Measurements from ENCODE around the gene RCOR1. TPM values are rescaled to one million over a fixed set of nuclear protein-coding genes. Genes with fewer than 3 reads are reported as not detected.

The RCOR1 gene
- total RNA-seq, 1 donor from 2014 or later = 43.6 TPM

- no peak for ATAC-seq
- peaks cover 38% of the 10 kb centered on the region for H3K4me1 ChIP-seq
Observed at GRCh38 chr14:102624666-102625065, 32.2 kb downstream of the RCOR1 start.

DNA sequence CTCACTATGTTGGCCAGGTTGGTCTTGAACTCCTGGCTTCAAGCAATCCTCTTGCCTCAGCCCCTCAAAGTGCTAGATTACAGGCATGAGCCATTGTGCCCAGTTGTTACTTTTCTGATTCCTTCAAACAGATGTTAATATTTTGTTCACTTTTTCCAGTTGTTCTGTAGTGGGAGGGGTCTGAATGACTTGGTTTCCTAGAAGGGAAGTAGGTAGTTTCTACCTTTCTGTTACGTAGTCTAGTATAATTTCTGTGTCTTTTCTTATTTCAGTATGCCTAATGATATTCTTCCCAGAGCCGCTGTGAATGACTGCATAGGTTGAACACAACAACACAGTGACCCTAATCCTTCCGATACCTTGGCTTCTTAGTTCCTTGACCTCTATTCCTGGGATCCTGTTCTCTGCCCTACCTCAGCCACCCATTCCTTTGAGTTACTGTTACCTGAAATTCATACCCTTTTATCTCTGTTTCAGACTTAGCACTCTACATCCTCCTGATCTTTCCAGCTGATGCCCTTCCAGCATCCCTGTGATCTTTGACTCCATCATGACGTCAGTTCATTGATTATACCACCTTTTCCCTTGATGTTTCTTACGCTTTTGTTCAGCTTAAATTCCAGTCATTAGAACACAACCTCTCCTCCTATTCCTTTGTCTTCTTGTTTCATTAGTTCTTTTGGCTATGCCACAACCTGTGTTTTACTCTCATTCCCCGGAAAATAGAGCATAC lies 33.3 kb downstream of the RCOR1 start:
- intact Hi-C loops (cut with DNase I) = no loop called here
- H3K36me3 ChIP-seq = no peaks in the 10 kb centered on the region
- no peak overlapping the region for H3K27ac ChIP-seq
- no peaks in the 10 kb centered on the region for H3K9me3 ChIP-seq
- no peaks in the 10 kb centered on the region for H3K27me3 ChIP-seq
- no peak overlapping the region for H3K4me3 ChIP-seq
- ATAC-seq = no peak
- no peak for DNase-seq
- no peak for TF ChIP-seq CTCF (IDR thresholded peaks at IDR 0.05)
- H3K4me1 ChIP-seq = peaks cover 48% of the 10 kb centered on the region

More at GRCh38 chr14:102624666-102625065, 32.2 kb downstream of the RCOR1 start:
- Histone ChIP-seq H3K9me3 (no peaks in the 10 kb centered on the region), H3K27me3 (no peaks in the 10 kb centered on the region), H3K27ac (no peak overlapping the region), H3K4me3 (no peak overlapping the region), H3K36me3 (no peaks in the 10 kb centered on the region)
- TF ChIP-seq CTCF (IDR thresholded peaks at IDR 0.05) = no peak
- DNase-seq = no peak
- intact Hi-C loops (cut with DNase I) = no loop called here

GRCh38 chr14:102626530-102626929 lies 34.1 kb downstream of the RCOR1 start:
- no peaks in the 10 kb centered on the region for H3K36me3 ChIP-seq
- no peak for TF ChIP-seq CTCF (IDR thresholded peaks at IDR 0.05)
- no peak for DNase-seq
- peaks cover 50% of the 10 kb centered on the region for H3K4me1 ChIP-seq
- H3K27ac ChIP-seq = no peak overlapping the region
- H3K9me3 ChIP-seq = no peaks in the 10 kb centered on the region
- no peak for ATAC-seq
- intact Hi-C loops (cut with DNase I) = no loop called here
- H3K4me3 ChIP-seq = no peak overlapping the region
- no peaks in the 10 kb centered on the region for H3K27me3 ChIP-seq

DNA sequence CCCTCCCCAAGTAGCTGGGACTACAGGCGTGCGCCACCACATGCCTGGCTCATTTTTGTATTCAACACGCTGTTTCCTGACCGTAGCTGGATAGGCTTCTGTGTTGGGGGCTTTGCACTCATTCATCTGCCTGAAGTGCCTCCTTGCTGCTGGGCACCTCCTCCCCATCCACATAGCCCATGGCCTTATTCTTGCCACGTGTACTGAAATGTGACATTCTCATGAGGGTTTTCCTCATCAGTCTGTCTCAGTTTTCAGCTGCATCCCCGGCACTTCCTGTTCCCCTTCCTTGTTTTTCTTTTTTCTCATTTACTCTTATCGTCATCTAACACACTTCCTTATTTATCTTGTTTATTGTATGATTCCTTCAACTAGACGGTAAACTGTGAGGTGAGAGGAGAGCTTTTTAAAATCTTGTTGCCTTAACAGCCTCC lies 36.6 kb downstream of the RCOR1 start:
- intact Hi-C loops (cut with DNase I) = no loop called here
- Histone ChIP-seq H3K27me3 (no peaks in the 10 kb centered on the region), H3K4me3 (no peak overlapping the region), H3K4me1 (peaks cover 40% of the 10 kb centered on the region), H3K27ac (peak overlapping the region; percentile 24), H3K9me3 (no peaks in the 10 kb centered on the region), H3K36me3 (no peaks in the 10 kb centered on the region)
- no peak for DNase-seq
- ATAC-seq = peak; percentile 83
- no peak for TF ChIP-seq CTCF (IDR thresholded peaks at IDR 0.05)

- Histone ChIP-seq H3K9me3 (no peaks in the 10 kb centered on the region), H3K27ac (peak overlapping the region; percentile 25), H3K4me3 (no peak overlapping the region), H3K4me1 (peaks cover 40% of the 10 kb centered on the region), H3K27me3 (no peaks in the 10 kb centered on the region), H3K36me3 (no peaks in the 10 kb centered on the region)
- ATAC-seq (peak; percentile 44), DNase-seq (no peak)
- intact Hi-C loops (cut with DNase I) = no loop called here
- no peak for TF ChIP-seq CTCF (IDR thresholded peaks at IDR 0.05)
Observed at GRCh38 chr14:102629808-102630350, 37.4 kb downstream of the RCOR1 start.

Data from upper lobe of right lung (tissue), 1 donor.